ENCODE results near the gene JPH2. TPM values are rescaled to one million over a fixed set of nuclear protein-coding genes. Genes with fewer than 3 reads are reported as not detected.
"Not testable (repeated sequence)": the region's sequence is repeated elsewhere in the genome, so short reads cannot be mapped to it uniquely, and the experiment has no call there.

JPH2 gene
- total RNA-seq, 1 experiment from 2014 or later, result 9.9 TPM

GRCh38 chr20:44151621-44152416, 35.2 kb downstream of the JPH2 start:
- H3K27me3 ChIP-seq, result no peaks in the 10 kb centered on the region
- DNase-seq, result no peak
- no peaks in the 10 kb centered on the region for H3K9me3 ChIP-seq
- H3K36me3 ChIP-seq, result no peaks in the 10 kb centered on the region
- H3K4me3 ChIP-seq, result no peak overlapping the region

GRCh38 chr20:44146272-44146671, 40.7 kb downstream of the JPH2 start:
- Histone ChIP-seq H3K9me3 (no peaks in the 10 kb centered on the region), H3K4me3 (no peak overlapping the region), H3K36me3 (no peaks in the 10 kb centered on the region), H3K27me3 (no peaks in the 10 kb centered on the region)
- no peak for DNase-seq

GRCh38 chr20:44145131-44145775, 41.7 kb downstream of the JPH2 start:
- Histone ChIP-seq H3K9me3 (no peaks in the 10 kb centered on the region), H3K36me3 (no peaks in the 10 kb centered on the region), H3K4me3 (no peak overlapping the region), H3K27me3 (no peaks in the 10 kb centered on the region)
- DNase-seq, result no peak

- Histone ChIP-seq H3K36me3 (no peaks in the 10 kb centered on the region), H3K4me3 (no peak overlapping the region), H3K27me3 (no peaks in the 10 kb centered on the region), H3K9me3 (no peaks in the 10 kb centered on the region)
- DNase-seq, result no peak
These were observed 43.1 kb downstream of the JPH2 start for GRCh38 chr20:44143936-44144335.

GRCh38 chr20:44142413-44142812, 44.6 kb downstream of the JPH2 start:
- peak; percentile 42 for DNase-seq
- Histone ChIP-seq H3K27me3 (no peaks in the 10 kb centered on the region), H3K36me3 (no peaks in the 10 kb centered on the region), H3K4me3 (no peak overlapping the region), H3K9me3 (no peaks in the 10 kb centered on the region)

- Histone ChIP-seq H3K4me3 (no peak overlapping the region), H3K9me3 (no peaks in the 10 kb centered on the region), H3K27me3 (no peaks in the 10 kb centered on the region), H3K36me3 (no peaks in the 10 kb centered on the region)
- no peak for DNase-seq
These were observed 45.1 kb downstream of the JPH2 start for GRCh38 chr20:44141873-44142272.

- H3K27me3 ChIP-seq, result no peaks in the 10 kb centered on the region
- no peaks in the 10 kb centered on the region for H3K36me3 ChIP-seq
- no peak overlapping the region for H3K4me3 ChIP-seq
- H3K9me3 ChIP-seq, result no peaks in the 10 kb centered on the region
- no peak for DNase-seq
These were observed 48.1 kb downstream of the JPH2 start for GRCh38 chr20:44138867-44139266.

- H3K27me3 ChIP-seq, result no peaks in the 10 kb centered on the region
These were observed 49.7 kb downstream of the JPH2 start for GRCh38 chr20:44137266-44137801.

GRCh38 chr20:44136579-44137265, 50.3 kb downstream of the JPH2 start:
- no peak for DNase-seq
- Histone ChIP-seq H3K36me3 (no peaks in the 10 kb centered on the region), H3K27me3 (no peaks in the 10 kb centered on the region), H3K9me3 (no peaks in the 10 kb centered on the region), H3K4me3 (no peak overlapping the region)

More at GRCh38 chr20:44137266-44137801, 49.7 kb downstream of the JPH2 start:
- Histone ChIP-seq H3K36me3 (no peaks in the 10 kb centered on the region), H3K9me3 (no peaks in the 10 kb centered on the region), H3K4me3 (no peak overlapping the region)
- DNase-seq, result no peak

- Histone ChIP-seq H3K36me3 (no peaks in the 10 kb centered on the region), H3K4me3 (no peak overlapping the region), H3K27me3 (no peaks in the 10 kb centered on the region), H3K9me3 (no peaks in the 10 kb centered on the region)
- DNase-seq, result no peak
These were observed 51.4 kb downstream of the JPH2 start for GRCh38 chr20:44135417-44136204.

- DNase-seq, result no peak
- Histone ChIP-seq H3K4me3 (no peak overlapping the region), H3K9me3 (no peaks in the 10 kb centered on the region), H3K36me3 (no peaks in the 10 kb centered on the region), H3K27me3 (no peaks in the 10 kb centered on the region)
These were observed 52.0 kb downstream of the JPH2 start for GRCh38 chr20:44135012-44135412.

GRCh38 chr20:44133424-44133823, 53.6 kb downstream of the JPH2 start:
- no peak overlapping the region for H3K4me3 ChIP-seq
- no peaks in the 10 kb centered on the region for H3K36me3 ChIP-seq
- DNase-seq, result no peak
- no peaks in the 10 kb centered on the region for H3K9me3 ChIP-seq
- H3K27me3 ChIP-seq, result no peaks in the 10 kb centered on the region

GRCh38 chr20:44131704-44132103, 55.3 kb downstream of the JPH2 start:
- Histone ChIP-seq H3K4me3 (no peak overlapping the region), H3K36me3 (no peaks in the 10 kb centered on the region), H3K9me3 (0 out of 2 replicates have a peak, but pooled peaks cover 3% of the 10 kb centered on the region), H3K27me3 (no peaks in the 10 kb centered on the region)
- DNase-seq, result no peak

- Histone ChIP-seq H3K36me3 (no peaks in the 10 kb centered on the region), H3K9me3 (0 out of 2 replicates have a peak, but pooled peaks cover 3% of the 10 kb centered on the region), H3K27me3 (no peaks in the 10 kb centered on the region), H3K4me3 (no peak overlapping the region)
- no peak for DNase-seq
These were observed 56.9 kb downstream of the JPH2 start for GRCh38 chr20:44129911-44130718.

GRCh38 chr20:44129300-44129699, 57.7 kb downstream of the JPH2 start:
- not testable (repeated sequence) for H3K9me3 ChIP-seq, H3K27me3 ChIP-seq, DNase-seq, H3K36me3 ChIP-seq, H3K4me3 ChIP-seq

GRCh38 chr20:44126445-44126844, 60.5 kb downstream of the JPH2 start:
- H3K36me3 ChIP-seq, result no peaks in the 10 kb centered on the region
- no peaks in the 10 kb centered on the region for H3K27me3 ChIP-seq
- no peak overlapping the region for H3K4me3 ChIP-seq
- no peak for DNase-seq
- H3K9me3 ChIP-seq, result 0 out of 2 replicates have a peak, but pooled peaks cover 3% of the 10 kb centered on the region

All from MG63 (cell line).